H1 (cell line): ENCODE measurements around the gene RUFY1. TPM values are rescaled to one million over a fixed set of nuclear protein-coding genes. Genes with fewer than 3 reads are reported as not detected.

ENCODE experiments used
- BCL11A ChIP-seq, 2 experiments: IDR thresholded peaks; one replicate each; pipeline ENCODE4 v1.6.1; 2011; ENCODE audit warnings: low read depth in 2 of 2, low read length in 2 of 2, mild to moderate bottlenecking in 2 of 2
- SP1 ChIP-seq: IDR thresholded peaks from 2 replicates; pipeline ENCODE4 v1.6.1; 2011; ENCODE audit warnings: low read depth, low read length
- SP4 ChIP-seq: IDR thresholded peaks from 2 replicates; pipeline ENCODE4 v1.6.1; 2012; ENCODE audit warnings: low read length, inconsistent platforms
- polyA plus RNA-seq, 7 experiments: library from polyadenylated mRNA; depleted of rRNA in 3 of 7; stranded (reverse) in 5 of 7; unstranded in 2 of 7; fragments of >200 nt in 5 of 7; fragments of 200-250 nt in 2 of 7; gene quantifications; 1 replicate in 5 of 7; 2 replicates in 1 of 7; 4 replicates in 1 of 7; pipeline versions ENCODE4 v1.2.1 to v1.2.3, GENCODE V29; 2011 to 2013; ENCODE audit warnings: missing spikeins in 2 of 7, mixed read lengths in 2 of 7
- total RNA-seq: library from RNA; stranded (reverse); fragmentation: NEBNext Ultra II Directional; extraction: Animal tissue kit (Norgen Biotek cat#: 25700); gene quantifications from 2 replicates; pipeline ENCODE4 v1.2.1, GENCODE V29; 2021

RUFY1 gene
- total and polyA plus RNA-seq, 2 of the 8 experiments (the other 6 are each of a cell fraction or from before 2014, with no cell fraction given) = 22.4 to 29.5 TPM

GRCh38 chr5:179533024-179533423, 17.3 kb upstream of the RUFY1 start (continued):
- no peak for TF ChIP-seq BCL11A (IDR thresholded peaks at IDR 0.05; ENCODE audit: low read depth in 2 of 2, low read length in 2 of 2)
- no peak for TF ChIP-seq SP1
- no peak for TF ChIP-seq SP4
